Hepatocyte (in vitro differentiated cells): Measurements from ENCODE around the gene ZFPM1.

Source experiments
- EZH2 ChIP-seq: fragments of 200-600 bp; sonication (generic); IDR thresholded peaks from 2 replicates; pipeline ENCODE4 v1.6.1; 2016; ENCODE audit warnings: antibody characterized with exemption, mild to moderate bottlenecking, borderline replicate concordance
- TF ChIP-seq, protein P1 (sequence below): fragments of 200-600 bp; sonication (generic); IDR thresholded peaks from 2 replicates; pipeline ENCODE4 v1.5.1; 2016; ENCODE audit warnings: antibody characterized with exemption, mild to moderate bottlenecking; ENCODE audit not compliant: poor library complexity

DNA sequence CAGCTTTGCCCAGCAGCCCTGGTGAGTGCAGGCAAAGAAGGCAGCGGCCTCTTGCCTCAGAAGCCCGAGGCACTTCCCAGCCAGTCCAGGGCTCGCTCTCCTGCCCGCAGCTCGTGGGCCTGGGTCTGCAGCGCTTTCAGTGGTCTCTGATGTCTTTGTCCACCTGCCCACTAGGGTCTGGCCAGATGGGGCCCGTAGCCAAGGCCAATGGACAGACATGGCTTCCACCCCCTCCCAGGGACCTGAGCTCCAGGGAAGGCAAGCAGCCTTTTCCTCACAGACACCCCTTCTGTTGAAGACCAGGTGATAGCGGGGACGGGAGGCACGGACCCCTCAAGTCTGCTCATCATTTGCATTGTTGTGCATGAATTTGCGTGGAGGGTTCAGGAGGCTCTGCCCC lies 83.4 kb downstream of the ZFPM1 start:
- no peak for TF ChIP-seq EZH2
- TF ChIP-seq, protein P1, sequence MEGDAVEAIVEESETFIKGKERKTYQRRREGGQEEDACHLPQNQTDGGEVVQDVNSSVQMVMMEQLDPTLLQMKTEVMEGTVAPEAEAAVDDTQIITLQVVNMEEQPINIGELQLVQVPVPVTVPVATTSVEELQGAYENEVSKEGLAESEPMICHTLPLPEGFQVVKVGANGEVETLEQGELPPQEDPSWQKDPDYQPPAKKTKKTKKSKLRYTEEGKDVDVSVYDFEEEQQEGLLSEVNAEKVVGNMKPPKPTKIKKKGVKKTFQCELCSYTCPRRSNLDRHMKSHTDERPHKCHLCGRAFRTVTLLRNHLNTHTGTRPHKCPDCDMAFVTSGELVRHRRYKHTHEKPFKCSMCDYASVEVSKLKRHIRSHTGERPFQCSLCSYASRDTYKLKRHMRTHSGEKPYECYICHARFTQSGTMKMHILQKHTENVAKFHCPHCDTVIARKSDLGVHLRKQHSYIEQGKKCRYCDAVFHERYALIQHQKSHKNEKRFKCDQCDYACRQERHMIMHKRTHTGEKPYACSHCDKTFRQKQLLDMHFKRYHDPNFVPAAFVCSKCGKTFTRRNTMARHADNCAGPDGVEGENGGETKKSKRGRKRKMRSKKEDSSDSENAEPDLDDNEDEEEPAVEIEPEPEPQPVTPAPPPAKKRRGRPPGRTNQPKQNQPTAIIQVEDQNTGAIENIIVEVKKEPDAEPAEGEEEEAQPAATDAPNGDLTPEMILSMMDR: no peak
